Keratinocyte (primary cell): ENCODE data around the gene DRD3. TPM values are rescaled to one million over a fixed set of nuclear protein-coding genes. Genes with fewer than 3 reads are reported as not detected.

Experiments used
- DNase-seq: peaks from one replicate; pipeline ENCODE4 v3.0.0-alpha.2; 2011; ENCODE audit warnings: low read depth, missing footprints, low spot score
- FAIRE-seq: peaks from 2 replicates; lab custom pipeline; 2011; peaks lifted over from hg19 to GRCh38; lab: Jason Lieb, UNC
- H2AFZ ChIP-seq: 2 replicates; pipeline ENCODE4 v1.6.0; 2012; ENCODE audit warnings: low read length, control low read depth, inconsistent platforms; ENCODE audit not compliant: control insufficient read depth
- H3K27ac ChIP-seq: 2 replicates; pipeline ENCODE4 v1.5.1; 2011; ENCODE audit warnings: low read length; ENCODE audit not compliant: control insufficient read depth, insufficient read depth
- H3K27me3 ChIP-seq: 3 replicates; pipeline ENCODE4 v1.6.0; 2011; ENCODE audit warnings: low read length; ENCODE audit not compliant: control insufficient read depth, insufficient read depth; ENCODE audit errors: extremely low read depth
- H3K36me3 ChIP-seq, 2 experiments: 2 replicates in 1 of 2; 3 replicates in 1 of 2; pipeline ENCODE4 v1.5.1; 2011; ENCODE audit warnings: low read length in 2 of 2, mild to moderate bottlenecking in 1 of 2; ENCODE audit not compliant: control insufficient read depth in 2 of 2, insufficient read depth in 2 of 2; ENCODE audit errors: extremely low read depth in 1 of 2
- H3K4me1 ChIP-seq: 3 replicates; pipeline ENCODE4 v1.5.1; 2011; ENCODE audit warnings: low read length; ENCODE audit not compliant: control insufficient read depth, insufficient read depth; ENCODE audit errors: extremely low read depth
- H3K4me2 ChIP-seq: 3 replicates; pipeline ENCODE4 v1.6.0; 2011; ENCODE audit warnings: low read depth, low read length; ENCODE audit not compliant: control insufficient read depth, insufficient read depth; ENCODE audit errors: extremely low read depth
- H3K4me3 ChIP-seq, 3 experiments: fragments of 200-600 bp in 1 of 3; sonication (generic) in 1 of 3; 2 replicates in 2 of 3; 3 replicates in 1 of 3; pipeline ENCODE4 v1.5.1; 2011 to 2016; ENCODE audit warnings: low read length in 3 of 3, mild to moderate bottlenecking in 3 of 3, control low read depth in 2 of 3, inconsistent platforms in 1 of 3, low read depth in 1 of 3, mixed read lengths in 1 of 3, mixed run types in 1 of 3, moderate library complexity in 1 of 3; ENCODE audit not compliant: control insufficient read depth in 2 of 3, insufficient read depth in 2 of 3; ENCODE audit errors: extremely low read depth in 1 of 3
- H3K79me2 ChIP-seq: 2 replicates; pipeline ENCODE4 v1.6.0; 2012; ENCODE audit warnings: low read length; ENCODE audit not compliant: control insufficient read depth, insufficient read depth
- H3K9ac ChIP-seq: 3 replicates; pipeline ENCODE4 v1.6.0; 2011; ENCODE audit warnings: low read length; ENCODE audit not compliant: control insufficient read depth, insufficient read depth; ENCODE audit errors: extremely low read depth
- H3K9me1 ChIP-seq: 3 replicates; pipeline ENCODE4 v1.6.0; 2011; ENCODE audit warnings: low read length; ENCODE audit not compliant: control insufficient read depth, insufficient read depth; ENCODE audit errors: extremely low read depth
- H3K9me3 ChIP-seq: 2 replicates; pipeline ENCODE4 v1.5.1; 2012; ENCODE audit warnings: low read depth, low read length; ENCODE audit not compliant: control insufficient read depth
- H4K20me1 ChIP-seq: 3 replicates; pipeline ENCODE4 v1.6.0; 2011; ENCODE audit warnings: low read length; ENCODE audit not compliant: control insufficient read depth, insufficient read depth; ENCODE audit errors: extremely low read depth
- EZH2 ChIP-seq: IDR thresholded peaks from one replicate; pipeline ENCODE4 v1.6.1; 2012; ENCODE audit warnings: inconsistent platforms, mild to moderate bottlenecking, low read length, moderate library complexity
- dilution Hi-C: fragments of 300-500 bp; cut with MboI; formaldehyde crosslinking; loops from one replicate; pipeline ENCODE4 v1.7.0; 2020; ENCODE audit warnings: low sequenced_read_pairs; ENCODE audit not compliant: extremely low pct_ligation_motif_present
- polyA plus RNA-seq, 5 experiments: library from polyadenylated mRNA; depleted of rRNA in 3 of 5; stranded (reverse) in 3 of 5; stranded (forward) in 1 of 5; unstranded in 1 of 5; fragments of >200 nt; gene quantifications; 1 replicate in 1 of 5; 2 replicates in 3 of 5; 3 replicates in 1 of 5; pipeline versions ENCODE4 v1.2.1 to v1.2.3, GENCODE V29; 2011 to 2012; ENCODE audit warnings: missing spikeins in 2 of 5, low read depth in 1 of 5, low replicate concordance in 1 of 5
- TF ChIP-seq, protein P1 (sequence below), 3 experiments: IDR thresholded peaks in 1 of 3; conservative IDR thresholded peaks in 1 of 3; optimal IDR thresholded peaks in 1 of 3; 2 replicates in 2 of 3; 3 replicates in 1 of 3; pipeline versions ENCODE3 to v1.5.1; 2011; ENCODE audit warnings: low read length in 3 of 3, mild to moderate bottlenecking in 3 of 3, moderate library complexity in 2 of 3, control low read depth in 1 of 3, inconsistent platforms in 1 of 3; ENCODE audit not compliant: insufficient read depth in 2 of 3; ENCODE audit errors: extremely low read depth in 1 of 3

Gene DRD3
- polyA plus RNA-seq, 1 donor (not counting 4 experiments of a cell fraction or from before 2014, with no cell fraction given) = not detected

DNA sequence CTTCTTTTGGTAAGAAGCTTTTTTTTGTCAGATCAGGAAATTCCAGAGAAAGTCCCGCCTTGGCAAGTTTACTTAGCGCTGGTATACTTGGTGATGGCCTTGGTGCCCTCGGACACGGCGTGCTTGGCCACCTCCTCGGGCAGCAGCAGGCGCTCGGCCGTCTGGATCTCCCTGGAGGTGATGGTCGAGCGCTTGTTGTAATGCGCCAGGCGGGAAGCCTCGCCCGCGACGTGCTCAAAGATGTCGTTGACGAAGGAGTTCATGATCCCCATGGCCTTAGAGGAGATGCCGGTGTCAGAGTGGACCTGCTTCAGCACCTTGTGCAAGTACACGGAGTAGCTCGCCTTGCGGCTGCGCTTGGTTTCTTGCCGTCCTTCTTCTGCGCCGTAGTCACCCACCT lies 75.7 kb downstream of the DRD3 start:
- no peaks in the 10 kb centered on the region for H3K9me1 ChIP-seq
- no peaks in the 10 kb centered on the region for H3K9me3 ChIP-seq
- no peaks in the 10 kb centered on the region for H3K36me3 ChIP-seq
- no peak overlapping the region for H3K9ac ChIP-seq
- FAIRE-seq = no peak
- no peak overlapping the region for H2AFZ ChIP-seq
- no peak overlapping the region for H3K27ac ChIP-seq
- H3K4me1 ChIP-seq = no peaks in the 10 kb centered on the region
- H3K4me2 ChIP-seq = no peak overlapping the region
- no peak overlapping the region for H3K4me3 ChIP-seq
- no peak for DNase-seq
- no peaks in the 10 kb centered on the region for H3K27me3 ChIP-seq
- TF ChIP-seq, protein P1, sequence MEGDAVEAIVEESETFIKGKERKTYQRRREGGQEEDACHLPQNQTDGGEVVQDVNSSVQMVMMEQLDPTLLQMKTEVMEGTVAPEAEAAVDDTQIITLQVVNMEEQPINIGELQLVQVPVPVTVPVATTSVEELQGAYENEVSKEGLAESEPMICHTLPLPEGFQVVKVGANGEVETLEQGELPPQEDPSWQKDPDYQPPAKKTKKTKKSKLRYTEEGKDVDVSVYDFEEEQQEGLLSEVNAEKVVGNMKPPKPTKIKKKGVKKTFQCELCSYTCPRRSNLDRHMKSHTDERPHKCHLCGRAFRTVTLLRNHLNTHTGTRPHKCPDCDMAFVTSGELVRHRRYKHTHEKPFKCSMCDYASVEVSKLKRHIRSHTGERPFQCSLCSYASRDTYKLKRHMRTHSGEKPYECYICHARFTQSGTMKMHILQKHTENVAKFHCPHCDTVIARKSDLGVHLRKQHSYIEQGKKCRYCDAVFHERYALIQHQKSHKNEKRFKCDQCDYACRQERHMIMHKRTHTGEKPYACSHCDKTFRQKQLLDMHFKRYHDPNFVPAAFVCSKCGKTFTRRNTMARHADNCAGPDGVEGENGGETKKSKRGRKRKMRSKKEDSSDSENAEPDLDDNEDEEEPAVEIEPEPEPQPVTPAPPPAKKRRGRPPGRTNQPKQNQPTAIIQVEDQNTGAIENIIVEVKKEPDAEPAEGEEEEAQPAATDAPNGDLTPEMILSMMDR (optimal IDR thresholded peaks at IDR 0.05 in 1 of 3, IDR thresholded peaks at IDR 0.05 in 1 of 3, conservative IDR thresholded peaks at IDR 0.05 in 1 of 3; ENCODE audit: extremely low read depth in 1 of 3, insufficient read depth in 2 of 3, low read length in 3 of 3) = no peak
- no peak for TF ChIP-seq EZH2
- no peaks in the 10 kb centered on the region for H3K79me2 ChIP-seq
- dilution Hi-C loops = no loop called here
- no peaks in the 10 kb centered on the region for H4K20me1 ChIP-seq

DNA sequence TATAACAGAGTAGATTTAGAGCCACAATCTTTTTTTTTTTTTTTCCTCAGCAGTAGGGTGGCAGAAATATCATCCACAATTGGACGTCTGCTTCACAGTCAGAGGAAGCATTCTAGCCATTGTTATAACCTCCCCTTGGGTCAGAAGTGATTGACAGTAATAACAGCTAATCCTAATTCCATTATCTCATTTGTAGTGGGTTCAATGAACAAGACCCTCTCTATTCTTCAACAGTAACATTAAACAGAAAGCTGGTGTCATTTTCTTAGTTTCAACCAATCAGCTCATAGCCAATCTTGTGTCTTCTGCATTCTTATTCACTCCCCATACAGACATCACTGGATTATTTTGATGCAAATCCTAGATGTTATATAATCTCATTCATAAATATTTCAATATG lies 77.8 kb downstream of the DRD3 start:
- Histone ChIP-seq H3K9ac (no peak overlapping the region), H3K4me2 (no peak overlapping the region), H3K36me3 (no peaks in the 10 kb centered on the region), H3K27me3 (no peaks in the 10 kb centered on the region), H3K9me3 (no peaks in the 10 kb centered on the region), H3K4me1 (no peaks in the 10 kb centered on the region), H3K79me2 (no peaks in the 10 kb centered on the region), H4K20me1 (no peaks in the 10 kb centered on the region), H3K9me1 (no peaks in the 10 kb centered on the region), H3K4me3 (no peak overlapping the region), H3K27ac (no peak overlapping the region), H2AFZ (no peak overlapping the region)
- DNase-seq (no peak), FAIRE-seq (no peak)
- dilution Hi-C loops = no loop called here
- TF ChIP-seq, protein P1 (optimal IDR thresholded peaks at IDR 0.05 in 1 of 3, IDR thresholded peaks at IDR 0.05 in 1 of 3, conservative IDR thresholded peaks at IDR 0.05 in 1 of 3; ENCODE audit: extremely low read depth in 1 of 3, insufficient read depth in 2 of 3, low read length in 3 of 3) = no peak
- TF ChIP-seq EZH2 = no peak
